Esophagus mucosa (tissue), 1 donor: ENCODE data around the gene SCG3. TPM values are rescaled to one million over a fixed set of nuclear protein-coding genes. Genes with fewer than 3 reads are reported as not detected.

ENCODE experiments used
- ATAC-seq: fragments of 200-7000 bp; cut with Tn5 transposase; one replicate; pipeline ENCODE4 v1.9.1; 2020
- total RNA-seq: library from RNA; stranded (reverse); gene quantifications from one replicate; pipeline ENCODE4 v1.2.4, GENCODE V29; 2023
- donor health status: DM: yes; HTN: yes; CAD: no.

SCG3 gene
- total RNA-seq, 1 donor from 2014 or later = not detected

GRCh38 chr15:51680321-51680720 is 982 bp upstream of the SCG3 start:
- no peak for ATAC-seq

DNA sequence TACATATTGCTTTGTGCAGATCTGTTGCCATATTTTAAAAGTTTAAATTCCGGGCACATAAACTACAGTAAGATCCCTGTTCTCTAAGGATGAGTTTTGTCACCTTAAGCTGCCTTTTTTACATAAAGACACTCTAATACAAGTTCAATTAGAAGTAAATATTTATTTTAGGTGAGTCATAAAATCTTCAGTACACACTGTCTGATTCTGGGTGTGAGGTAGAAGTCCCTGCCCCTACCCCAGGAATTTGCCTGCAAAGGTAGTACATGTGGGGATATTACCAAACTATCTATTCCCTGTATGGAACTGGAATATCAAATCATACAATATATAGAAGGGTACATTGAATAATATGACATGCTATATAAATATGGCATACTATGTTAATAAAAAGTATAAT is 6.3 kb downstream of the SCG3 start:
- ATAC-seq = no peak

DNA sequence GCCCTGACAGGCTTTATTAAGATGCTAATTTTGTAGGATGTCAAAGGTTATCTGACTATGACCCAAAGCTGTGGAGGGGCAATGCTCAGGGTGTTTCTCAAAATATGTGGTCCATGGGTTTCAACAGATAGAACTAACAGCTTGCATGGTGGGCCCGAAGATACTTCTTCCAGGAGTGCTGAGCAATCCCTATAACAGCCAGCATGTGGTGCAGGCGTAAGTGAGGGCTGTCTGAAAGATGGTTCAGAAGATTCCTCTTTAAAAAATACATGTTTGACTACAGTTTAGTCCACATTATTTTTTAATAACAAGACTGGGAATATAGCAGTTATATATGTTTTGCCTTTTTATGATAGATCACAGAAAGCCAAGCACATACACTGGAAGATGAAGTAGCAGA is 7.6 kb downstream of the SCG3 start:
- ATAC-seq = no peak

DNA sequence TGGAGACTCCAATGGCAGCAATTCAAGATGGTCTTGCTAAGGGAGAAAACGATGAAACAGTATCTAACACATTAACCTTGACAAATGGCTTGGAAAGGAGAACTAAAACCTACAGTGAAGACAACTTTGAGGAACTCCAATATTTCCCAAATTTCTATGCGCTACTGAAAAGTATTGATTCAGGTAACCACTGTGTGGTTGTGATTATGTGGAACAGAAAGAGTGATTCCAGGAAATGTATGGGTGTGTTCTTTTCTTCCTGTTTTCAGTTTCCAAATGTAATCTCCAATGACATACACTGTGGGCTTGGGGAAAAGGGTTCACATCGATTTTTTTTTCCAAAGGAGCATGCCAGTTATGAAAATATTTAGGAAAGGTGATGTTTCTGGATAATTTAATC is 10.9 kb downstream of the SCG3 start:
- ATAC-seq = no peak

GRCh38 chr15:51696566-51696965 is 15.3 kb downstream of the SCG3 start:
- ATAC-seq = no peak

DNA sequence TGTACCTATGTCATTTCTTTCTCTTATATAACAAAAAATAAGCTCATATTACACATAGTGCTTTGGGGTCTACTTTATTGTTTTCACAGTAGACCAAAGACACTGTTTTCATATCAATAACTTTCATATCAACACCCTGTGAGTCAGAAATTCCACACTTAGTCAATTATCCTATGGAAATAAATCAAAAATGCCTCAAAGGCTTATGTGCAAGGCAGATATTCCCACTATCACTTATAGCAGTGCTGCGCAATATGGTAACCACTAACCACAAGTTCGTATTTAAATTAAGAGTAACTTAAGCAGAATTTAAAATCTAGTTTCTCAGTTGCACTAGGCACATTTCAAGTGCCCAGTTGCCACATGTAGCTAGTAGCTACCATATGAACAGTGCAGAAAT is 15.9 kb downstream of the SCG3 start:
- no peak for ATAC-seq

DNA sequence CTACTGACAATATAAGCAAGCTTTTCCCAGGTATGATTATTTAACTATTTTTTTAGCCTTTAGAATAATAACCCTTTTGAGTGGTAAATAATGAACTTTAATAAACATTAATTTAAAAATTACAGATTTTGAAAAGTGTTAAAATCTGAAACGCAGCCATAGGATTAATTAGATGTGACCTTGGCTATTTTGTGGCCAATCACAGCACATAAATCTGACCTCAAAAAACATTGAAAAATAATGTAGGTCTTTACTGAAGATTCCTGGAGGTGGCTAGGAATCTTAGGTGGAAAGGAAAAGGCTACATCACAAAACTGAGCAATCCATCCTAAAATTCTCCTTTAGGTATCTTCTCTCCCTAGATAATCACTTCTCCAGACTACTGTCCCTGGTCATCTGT is 18.1 kb downstream of the SCG3 start:
- ATAC-seq = no peak

DNA sequence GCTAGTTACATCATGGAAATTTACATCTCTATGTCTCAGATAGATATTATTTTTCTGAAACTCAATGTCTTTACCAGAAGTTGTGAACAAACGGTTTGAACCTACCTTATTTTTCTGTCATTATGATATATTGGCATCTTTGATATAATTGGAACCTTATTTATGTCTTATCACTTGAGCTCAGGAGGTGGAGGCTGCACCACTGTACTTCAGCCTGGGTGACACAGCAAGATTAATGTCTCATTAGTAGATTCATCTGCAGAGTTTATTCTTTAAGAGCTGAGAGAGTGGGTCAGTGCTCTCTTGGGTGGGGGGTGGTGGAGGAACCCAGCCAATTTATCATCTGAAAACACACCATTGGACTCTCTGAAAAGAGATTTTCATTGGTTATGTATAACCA is 21.4 kb downstream of the SCG3 start:
- no peak for ATAC-seq

DNA sequence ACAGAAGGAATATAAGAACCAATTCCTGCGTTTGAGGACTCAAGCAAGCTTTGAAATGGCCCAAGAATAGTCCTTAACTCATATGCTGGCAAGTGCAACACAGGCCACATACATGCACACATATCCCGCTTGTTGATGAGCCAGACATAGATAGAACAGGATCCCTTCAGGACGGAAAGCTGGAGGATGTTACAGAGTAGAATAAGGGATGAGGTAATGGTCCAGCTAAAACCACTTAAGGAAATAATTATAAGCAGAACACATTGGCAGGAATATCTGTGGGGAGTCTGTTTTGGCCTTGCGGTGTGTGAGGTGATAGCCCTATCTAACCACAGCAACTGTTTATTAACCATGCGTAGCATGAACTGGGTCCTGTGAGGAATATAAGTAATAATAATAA is 25.0 kb downstream of the SCG3 start:
- no peak for ATAC-seq

- no peak for ATAC-seq
Observed at GRCh38 chr15:51706926-51707608, 25.8 kb downstream of the SCG3 start.

DNA sequence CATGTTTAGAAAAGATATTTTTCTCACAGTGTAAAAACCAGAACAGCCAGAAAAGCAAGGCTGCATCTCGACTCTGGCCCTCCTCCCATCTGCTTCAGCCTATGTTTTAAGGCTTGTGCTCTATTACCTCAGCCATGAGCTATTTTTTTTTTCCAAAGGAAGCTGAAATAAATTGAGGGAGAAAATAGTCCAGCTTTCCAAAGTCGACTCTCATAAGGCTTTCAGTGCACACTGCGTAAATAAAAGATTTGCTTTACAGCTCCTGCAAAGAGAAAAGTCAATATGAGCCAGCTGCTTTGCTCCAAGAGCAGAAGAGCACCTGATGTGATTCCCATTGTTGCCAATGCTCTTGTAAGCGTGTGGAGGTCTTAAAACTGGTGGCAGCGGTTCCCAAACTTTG is 26.7 kb downstream of the SCG3 start:
- no peak for ATAC-seq

DNA sequence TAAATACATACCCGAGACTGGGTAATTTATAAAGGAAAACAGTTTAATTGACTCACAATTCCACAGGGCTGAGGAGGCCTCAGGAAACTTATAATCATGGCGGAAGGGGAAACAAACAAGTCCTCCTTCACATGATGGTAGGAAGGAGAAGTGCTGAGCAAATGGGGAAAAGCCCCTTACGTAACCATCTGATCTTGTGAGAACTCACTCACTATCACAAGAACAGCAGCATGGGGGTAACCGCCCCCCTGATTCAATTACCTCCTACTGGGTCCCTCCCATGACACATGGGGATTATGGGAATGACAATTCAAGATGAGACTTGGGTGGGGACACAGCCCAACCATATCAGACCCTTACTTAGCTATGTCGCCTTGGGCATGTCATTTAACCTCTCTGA is 27.7 kb downstream of the SCG3 start:
- no peak for ATAC-seq

DNA sequence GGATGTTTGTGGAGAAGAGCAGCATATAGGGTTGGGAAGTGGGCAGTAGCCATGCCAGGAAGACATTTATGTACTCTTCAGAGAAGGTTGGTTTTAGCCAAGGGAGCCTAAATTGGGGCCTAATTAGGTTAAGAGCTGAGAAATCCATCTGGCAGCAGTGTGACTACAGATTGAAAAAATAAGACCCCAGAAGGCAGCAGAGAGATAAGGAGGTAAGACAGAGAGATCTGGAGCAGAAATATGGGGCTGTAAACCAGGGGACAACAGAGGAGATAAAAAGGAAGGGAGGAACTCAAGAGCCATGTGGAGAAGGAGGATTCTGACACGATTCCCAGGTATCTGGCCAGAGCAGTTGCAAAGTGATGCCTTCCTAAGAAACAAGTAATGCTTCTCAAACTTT is 32.9 kb downstream of the SCG3 start:
- ATAC-seq = no peak

DNA sequence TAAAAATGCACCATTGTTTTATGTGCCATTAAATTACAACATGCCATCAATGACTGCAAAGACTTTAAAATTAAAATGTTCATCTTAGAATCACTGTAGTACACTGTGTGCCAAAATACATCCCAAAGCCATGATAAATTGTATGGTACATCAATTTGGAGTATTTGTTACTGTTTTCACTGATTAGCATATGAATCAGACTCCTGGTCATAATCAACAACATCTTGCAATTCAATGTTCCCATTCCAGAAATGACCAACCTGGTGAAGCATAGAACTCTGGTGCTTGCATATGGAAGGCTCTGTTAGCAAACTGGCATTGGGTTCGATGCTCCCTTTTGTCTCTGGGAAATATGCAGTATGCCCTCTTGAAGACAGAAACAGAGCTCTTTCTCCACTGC is 33.6 kb downstream of the SCG3 start:
- no peak for ATAC-seq

DNA sequence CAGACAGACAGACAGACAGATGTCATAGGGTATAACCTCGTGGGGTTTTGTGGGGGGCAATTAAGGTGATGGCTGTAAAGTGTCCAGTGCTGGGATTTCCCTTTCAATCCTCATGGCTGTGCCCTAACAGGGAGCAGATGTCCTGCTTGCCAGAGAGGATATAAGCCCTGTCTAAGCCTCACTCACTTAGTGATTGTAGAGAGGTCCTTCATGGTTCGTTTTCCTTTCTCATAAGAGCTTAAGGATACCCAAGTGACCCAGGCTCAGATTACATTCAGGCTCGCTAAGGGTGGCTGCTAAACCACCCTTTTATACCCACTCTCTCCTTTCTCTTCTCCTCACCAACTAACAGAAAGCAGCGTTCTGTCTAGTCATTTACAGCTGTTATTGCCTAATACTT is 36.9 kb downstream of the SCG3 start:
- ATAC-seq = no peak

DNA sequence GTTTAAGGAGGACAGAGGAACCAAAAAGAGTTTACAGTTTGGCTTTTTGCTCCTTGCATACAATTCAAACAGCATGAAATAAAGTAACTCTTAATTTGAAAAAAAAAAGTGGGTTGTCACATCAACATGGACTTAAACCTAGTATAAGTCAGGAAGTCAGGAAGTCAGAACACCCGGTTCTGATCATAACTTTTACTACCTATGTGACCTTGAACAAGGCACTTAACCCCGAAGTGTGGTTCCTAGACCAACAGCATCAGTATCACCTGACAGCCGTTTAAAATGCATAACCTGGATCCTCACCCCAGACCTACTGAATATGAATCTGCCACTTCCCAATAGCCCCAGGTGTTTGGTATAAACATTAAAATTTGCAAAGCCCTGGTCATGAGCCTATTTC is 37.4 kb downstream of the SCG3 start:
- no peak for ATAC-seq

DNA sequence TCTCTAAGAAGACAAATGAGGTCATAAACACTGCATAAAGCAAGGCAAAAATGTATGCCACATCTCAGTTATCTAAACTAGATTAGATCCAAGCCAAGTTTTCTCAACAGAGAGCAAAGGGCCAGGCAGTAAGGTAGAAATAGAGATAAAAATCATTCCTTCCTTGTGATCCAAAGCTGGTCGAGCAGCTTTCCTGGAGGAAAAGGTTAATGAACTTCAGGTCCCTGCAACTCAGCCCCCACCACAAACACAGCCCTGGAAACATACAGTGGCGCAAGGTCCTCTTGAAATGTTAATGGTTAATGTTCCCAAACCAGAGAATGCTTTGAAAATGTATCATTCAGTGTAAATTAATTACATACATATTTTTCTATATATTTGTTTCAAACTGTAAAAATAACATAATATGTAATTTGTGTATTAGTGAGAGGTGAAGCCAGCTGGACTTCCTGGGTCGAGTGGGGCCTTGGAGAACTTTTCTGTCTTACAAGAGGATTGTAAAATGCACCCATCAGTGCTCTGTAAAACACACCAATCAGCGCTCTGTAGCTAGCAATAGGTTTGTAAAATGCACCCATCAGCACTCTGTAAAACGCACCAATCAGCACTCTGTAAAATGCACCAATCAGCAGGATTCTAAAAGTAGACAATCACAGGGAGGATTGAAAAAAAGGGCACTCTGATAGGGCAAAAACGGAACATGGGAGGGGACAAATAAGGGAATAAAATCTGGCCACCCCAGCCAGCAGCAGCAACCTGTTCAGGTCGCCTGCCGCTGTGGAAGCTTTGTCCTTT is 39.1 kb downstream of the SCG3 start:
- no peak for ATAC-seq

DNA sequence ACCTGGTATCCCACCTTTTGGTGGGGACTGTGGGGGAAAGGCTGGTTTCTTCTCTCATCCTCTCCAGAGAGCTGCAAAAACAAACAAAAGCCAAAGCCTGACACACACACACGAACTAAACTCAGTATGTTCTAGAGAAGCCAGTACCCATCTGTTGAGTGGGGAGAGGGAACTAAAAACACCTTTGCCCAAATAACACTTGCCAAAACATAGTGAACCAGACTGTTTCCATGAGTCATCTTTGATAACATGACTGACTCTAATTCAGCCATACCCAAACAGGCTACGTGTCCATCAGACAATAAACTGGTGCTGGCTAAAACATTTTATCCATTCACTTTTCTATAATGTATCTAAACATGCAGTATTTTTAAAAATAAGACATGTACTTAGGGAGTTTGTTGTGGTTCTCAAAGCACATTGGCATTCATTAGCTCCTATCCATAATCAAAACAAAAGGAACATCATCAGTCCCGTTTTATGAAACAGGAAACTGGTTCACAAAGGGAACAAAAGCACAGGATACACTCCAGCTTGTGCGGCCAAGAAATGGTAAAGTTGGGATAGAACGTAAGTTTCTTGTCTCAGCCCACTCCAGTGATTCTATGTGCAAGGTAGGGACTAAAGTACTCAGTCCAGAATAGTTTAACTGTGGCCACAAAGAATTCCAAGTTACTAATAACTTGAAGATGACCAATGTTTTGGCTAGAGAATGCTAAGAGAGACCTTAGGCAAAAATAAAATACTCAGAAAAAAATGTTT is 40.1 kb downstream of the SCG3 start:
- ATAC-seq = no peak

DNA sequence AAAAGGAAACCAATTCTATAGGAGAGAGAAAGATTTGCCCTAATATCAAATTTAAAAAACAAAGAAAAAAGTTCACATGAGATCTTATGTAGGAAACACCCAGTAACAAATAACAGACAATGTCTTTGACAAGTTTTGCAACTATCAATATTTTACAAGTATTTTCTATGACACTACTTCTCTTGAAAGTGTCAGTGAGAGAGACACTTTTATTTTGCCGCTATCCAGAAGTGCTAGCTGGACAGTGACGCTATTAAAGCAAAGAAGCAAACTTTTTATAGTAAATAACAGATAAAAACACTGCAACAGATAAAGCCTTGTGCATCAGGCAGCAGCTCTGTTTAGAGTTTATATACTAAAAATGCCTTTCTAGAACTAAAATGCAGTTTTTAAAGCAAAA is 42.9 kb downstream of the SCG3 start:
- ATAC-seq = no peak

DNA sequence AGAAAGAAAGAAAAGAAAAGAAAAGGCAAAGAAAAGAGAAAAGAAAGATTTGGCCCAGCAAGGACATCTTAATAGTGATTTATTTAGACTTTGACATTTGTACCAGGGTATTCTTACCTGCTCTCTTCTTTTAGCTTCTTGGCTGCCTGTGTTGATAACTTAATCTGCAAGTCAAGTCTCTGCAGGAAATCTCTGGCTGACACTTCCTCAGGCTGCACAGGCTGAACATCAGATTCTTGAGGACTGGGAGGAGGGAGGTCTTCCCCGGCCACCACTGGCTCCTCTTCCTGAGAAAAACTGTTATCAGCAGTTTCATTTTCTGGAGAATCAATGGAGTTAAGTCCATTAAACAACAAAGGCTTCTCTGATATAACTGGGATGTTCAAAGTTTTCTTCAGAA is 43.4 kb downstream of the SCG3 start:
- ATAC-seq = no peak

DNA sequence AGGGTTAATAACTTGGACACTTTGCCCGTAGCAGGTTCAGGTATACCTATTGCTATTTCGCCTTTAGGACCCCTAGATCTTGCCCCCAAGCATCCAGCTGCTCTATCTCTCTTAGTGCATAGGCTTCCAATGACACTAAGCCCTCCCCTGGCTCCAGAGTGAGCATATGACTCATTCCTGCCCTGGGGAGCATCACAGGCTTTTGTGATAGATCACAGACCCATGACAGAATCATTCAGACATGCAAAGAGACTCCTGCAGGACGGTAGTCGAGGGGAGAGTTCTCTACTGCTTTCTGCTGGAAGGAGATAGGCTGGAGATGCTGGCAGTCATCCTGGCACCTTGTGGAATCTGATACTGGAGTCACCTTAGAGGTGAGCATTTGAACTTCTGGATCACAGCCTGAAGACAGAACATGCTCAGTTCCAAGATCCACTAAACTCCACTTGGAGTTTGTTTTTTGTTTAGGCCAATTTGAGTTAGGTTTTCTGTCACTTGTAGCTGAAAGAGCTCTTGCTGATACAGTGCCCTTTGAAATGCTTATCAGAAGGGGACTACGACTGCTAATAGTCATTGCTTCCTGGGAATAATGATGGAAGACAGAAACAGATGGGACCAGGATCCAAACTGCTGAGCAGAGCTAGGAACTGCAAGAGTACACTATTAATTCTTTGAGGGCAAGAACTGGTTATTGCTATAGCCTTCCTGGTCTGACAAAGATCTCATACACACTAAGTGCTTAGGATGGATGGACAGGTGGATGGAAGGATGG is 45.2 kb downstream of the SCG3 start:
- peak; percentile 97 for ATAC-seq

DNA sequence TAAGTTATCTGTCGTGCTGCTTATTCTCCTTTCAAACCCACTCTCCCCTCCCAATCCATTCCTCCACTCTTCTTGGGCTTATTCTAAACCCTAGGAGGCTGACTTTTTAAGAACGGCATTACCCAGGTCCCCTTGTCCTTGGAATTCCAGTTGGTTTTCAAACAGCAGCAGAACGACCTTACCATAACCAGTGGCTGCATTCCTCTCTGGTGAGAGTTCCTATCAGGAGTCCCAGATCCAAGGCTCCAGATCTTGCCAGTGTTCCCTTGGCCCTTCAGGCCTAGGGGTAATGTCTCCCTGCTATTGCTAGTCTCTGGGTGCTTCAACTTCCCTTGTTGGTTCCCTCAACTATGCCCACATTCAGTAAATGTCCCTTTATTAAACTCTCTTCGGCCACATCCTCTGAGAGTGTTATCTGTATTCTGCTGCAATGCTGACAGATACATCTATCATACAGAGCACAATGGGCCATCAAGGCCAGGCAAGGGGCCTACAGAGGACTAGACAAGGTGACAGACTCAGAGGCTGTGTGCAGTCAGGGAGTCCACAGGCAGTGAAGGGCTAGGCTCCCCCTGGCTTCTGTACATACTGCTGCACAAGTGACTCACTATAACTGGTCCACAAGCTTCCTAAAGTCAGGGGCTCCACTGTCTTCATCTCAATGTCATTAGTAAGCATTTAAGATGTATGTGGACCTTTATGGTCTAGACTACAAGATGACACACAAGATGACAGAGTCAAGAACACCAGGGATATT is 46.0 kb downstream of the SCG3 start:
- peak; percentile 35 for ATAC-seq
